Endodermal cell (in vitro differentiated cells): ENCODE measurements around the gene TMEM185B. TPM values are rescaled to one million over a fixed set of nuclear protein-coding genes. Genes with fewer than 3 reads are reported as not detected.

Source experiments
- DNase-seq: peaks from one replicate; pipeline ENCODE4 v3.0.0-alpha.2; 2017
- H3K27ac ChIP-seq: 2 replicates; pipeline ENCODE4 v1.5.1; 2013; ENCODE audit warnings: mild to moderate bottlenecking, low read depth, low read length, moderate library complexity
- H3K27me3 ChIP-seq: 2 replicates; pipeline ENCODE4 v1.6.1; 2013; ENCODE audit warnings: mild to moderate bottlenecking, low read length, moderate library complexity; ENCODE audit not compliant: insufficient read depth, control insufficient read depth, poor library complexity, severe bottlenecking
- H3K36me3 ChIP-seq: 2 replicates; pipeline ENCODE4 v1.7.0; 2013; ENCODE audit warnings: mild to moderate bottlenecking, low read length, moderate library complexity; ENCODE audit not compliant: control insufficient read depth, insufficient read depth
- H3K4me1 ChIP-seq: one replicate; pipeline ENCODE4 v1.7.0; 2013; ENCODE audit warnings: low read length; ENCODE audit not compliant: control insufficient read depth, insufficient read depth
- H3K4me3 ChIP-seq: 2 replicates; pipeline ENCODE4 v1.5.1; 2013; ENCODE audit warnings: mild to moderate bottlenecking, low read length, moderate library complexity
- H3K9ac ChIP-seq: 2 replicates; pipeline ENCODE4 v1.6.1; 2013; ENCODE audit warnings: mild to moderate bottlenecking, low read length, moderate library complexity; ENCODE audit not compliant: poor library complexity, severe bottlenecking; ENCODE audit errors: extremely low read depth
- H3K9me3 ChIP-seq: 2 replicates; pipeline ENCODE4 v1.6.1; 2013; ENCODE audit warnings: mild to moderate bottlenecking, low read length, moderate library complexity; ENCODE audit not compliant: control insufficient read depth
- H3K27ac Mint-ChIP-seq: 2 replicates; pipeline ENCODE4 v1.8.0; 2020; ENCODE audit warnings: mixed read lengths
- H3K27me3 Mint-ChIP-seq: 2 replicates; pipeline ENCODE4 v1.8.0; 2021; ENCODE audit warnings: mild to moderate bottlenecking, mixed read lengths; ENCODE audit not compliant: insufficient read depth
- H3K36me3 Mint-ChIP-seq: 2 replicates; pipeline ENCODE4 v1.8.0; 2020; ENCODE audit warnings: low read depth, mixed read lengths
- H3K4me1 Mint-ChIP-seq: 2 replicates; pipeline ENCODE4 v1.8.0; 2020; ENCODE audit warnings: mixed read lengths
- H3K4me3 Mint-ChIP-seq: 2 replicates; pipeline ENCODE4 v1.8.0; 2020; ENCODE audit warnings: mild to moderate bottlenecking, moderate library complexity, mixed read lengths
- H3K9me3 Mint-ChIP-seq: 2 replicates; pipeline ENCODE4 v1.8.0; 2020; ENCODE audit warnings: mild to moderate bottlenecking, mixed read lengths
- CTCF ChIP-seq: fragments of 200-600 bp; sonication (generic); conservative IDR thresholded peaks from 2 replicates; pipeline ENCODE4 v1.5.0; 2021; ENCODE audit warnings: antibody characterized with exemption, mild to moderate bottlenecking
- WGBS, 2 experiments: methylation state at CpG; one replicate each; pipeline versions ENCODE4 v1.1.5 to v1.1.7; 2013; ENCODE audit warnings: missing lambda C conversion rate in 2 of 2, mixed read lengths in 1 of 2; ENCODE audit not compliant: insufficient coverage in 1 of 2, insufficient read length in 1 of 2; 5-methylcytosine and 5-hydroxymethylcytosine counted together
- total RNA-seq, 2 donors: library from RNA; stranded (reverse); fragmentation: NEBNext Ultra II Directional in 1 of 2; extraction: Animal tissue kit (Norgen Biotek cat#: 25700) in 1 of 2; gene quantifications; 2 replicates in 1 of 2; 3 replicates in 1 of 2; pipeline ENCODE4 v1.2.1, GENCODE V29; 2021

The TMEM185B gene
- total RNA-seq, 2 donors from 2014 or later = 19.5 to 22.9 TPM

- peaks cover 6% of the 10 kb centered on the region for H3K9me3 Mint-ChIP-seq
- Histone ChIP-seq H3K36me3 (peaks cover 13% of the 10 kb centered on the region), H3K9me3 (peaks cover 7% of the 10 kb centered on the region), H3K27me3 (peaks cover 6% of the 10 kb centered on the region), H3K4me1 (no peaks in the 10 kb centered on the region), H3K9ac (no peak overlapping the region), H3K4me3 (no peak overlapping the region), H3K27ac (no peak overlapping the region)
- TF ChIP-seq CTCF = no peak
- 98 to 100% methylated on average over 5 of the region's 5 CpGs for WGBS, 2 experiments
- peak; percentile 22 for DNase-seq
- H3K36me3 Mint-ChIP-seq = peaks cover 25% of the 10 kb centered on the region
- H3K27me3 Mint-ChIP-seq = peaks cover 14% of the 10 kb centered on the region
- no peak overlapping the region for H3K27ac Mint-ChIP-seq
- H3K4me1 Mint-ChIP-seq = peaks cover 20% of the 10 kb centered on the region
- H3K4me3 Mint-ChIP-seq = no peak overlapping the region
Observed at GRCh38 chr2:120219291-120219690, 3.9 kb downstream of the TMEM185B start.

DNA sequence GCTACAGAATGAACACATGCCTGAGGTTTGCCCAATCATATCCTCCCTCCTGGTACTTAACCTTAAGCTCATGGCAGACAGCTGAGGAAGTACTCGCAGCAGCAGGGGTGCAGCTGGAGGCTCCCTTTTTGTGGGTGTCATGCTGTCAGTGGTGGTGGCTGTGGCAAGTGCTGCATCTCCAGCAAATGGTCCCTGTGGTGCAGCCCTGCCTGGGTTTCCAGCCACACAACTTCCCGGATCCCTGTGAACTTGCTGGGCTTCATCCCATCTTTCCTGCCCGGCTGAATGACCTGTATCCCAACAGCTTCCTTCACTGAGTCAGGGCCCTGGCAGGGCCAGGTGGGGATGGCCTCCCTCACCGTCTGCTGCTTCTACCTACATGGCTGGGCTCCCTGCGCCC is 5.0 kb downstream of the TMEM185B start:
- Mint-ChIP-seq H3K9me3 (peaks cover 6% of the 10 kb centered on the region), H3K4me1 (peaks cover 16% of the 10 kb centered on the region), H3K27ac (no peak overlapping the region), H3K4me3 (no peak overlapping the region), H3K36me3 (peaks cover 25% of the 10 kb centered on the region), H3K27me3 (peaks cover 7% of the 10 kb centered on the region)
- Histone ChIP-seq H3K36me3 (peaks cover 13% of the 10 kb centered on the region), H3K4me1 (no peaks in the 10 kb centered on the region), H3K9ac (no peak overlapping the region), H3K27ac (no peak overlapping the region), H3K4me3 (no peak overlapping the region), H3K27me3 (no peaks in the 10 kb centered on the region), H3K9me3 (peaks cover 7% of the 10 kb centered on the region)
- TF ChIP-seq CTCF = no peak
- WGBS, 2 experiments = 88 to 91% methylated on average over 3 to 5 of the region's 5 CpGs
- peak; percentile 35 for DNase-seq

DNA sequence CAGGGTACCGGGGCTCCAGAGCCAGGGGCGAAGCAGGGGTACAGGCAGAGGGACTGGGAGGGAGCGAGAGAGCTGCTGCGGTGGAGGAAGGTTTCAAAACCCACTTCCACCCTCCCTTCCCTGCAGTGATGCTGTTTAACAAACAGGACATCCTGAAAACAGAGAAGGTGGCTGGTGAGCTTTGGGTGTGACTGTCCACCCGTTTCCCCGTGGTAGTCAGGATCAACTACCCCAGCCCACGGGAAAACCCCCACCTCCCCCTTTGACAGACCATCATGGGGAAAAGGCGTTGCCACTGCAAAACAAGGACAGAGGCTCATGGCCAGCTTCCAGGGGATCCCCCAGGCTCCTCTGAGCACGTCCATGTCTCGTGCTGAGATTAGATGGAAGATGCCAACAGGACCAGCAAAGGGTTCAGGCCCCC is 12.9 kb downstream of the TMEM185B start:
- no peak overlapping the region for H3K4me3 ChIP-seq
- H3K36me3 ChIP-seq = no peaks in the 10 kb centered on the region
- Mint-ChIP-seq H3K27me3 (no peaks in the 10 kb centered on the region), H3K9me3 (no peaks in the 10 kb centered on the region), H3K36me3 (no peaks in the 10 kb centered on the region), H3K27ac (no peak overlapping the region), H3K4me3 (no peak overlapping the region), H3K4me1 (peaks cover 3% of the 10 kb centered on the region)
- H3K27me3 ChIP-seq = no peaks in the 10 kb centered on the region
- H3K4me1 ChIP-seq = no peaks in the 10 kb centered on the region
- H3K27ac ChIP-seq = no peak overlapping the region
- WGBS, 2 experiments = 81 to 100% methylated on average over 2 to 10 of the region's 10 CpGs
- TF ChIP-seq CTCF = no peak
- no peak for DNase-seq
- no peaks in the 10 kb centered on the region for H3K9me3 ChIP-seq
- H3K9ac ChIP-seq = no peak overlapping the region
